ENCODE results near the gene PSMD13.
"Not testable (repeated sequence)": the region's sequence is repeated elsewhere in the genome, so short reads cannot be mapped to it uniquely, and the experiment has no call there.

Gene PSMD13

GRCh38 chr11:249062-249461, 12.3 kb downstream of the PSMD13 start:
- no peak for DNase-seq (ENCODE audit: low read depth, low spot score)

GRCh38 chr11:250274-250673, 13.5 kb downstream of the PSMD13 start:
- no peak for DNase-seq (ENCODE audit: low read depth, low spot score)

- DNase-seq (ENCODE audit: low read depth, low spot score), result no peak
These were observed 14.0 kb downstream of the PSMD13 start for GRCh38 chr11:250740-251299.

DNA sequence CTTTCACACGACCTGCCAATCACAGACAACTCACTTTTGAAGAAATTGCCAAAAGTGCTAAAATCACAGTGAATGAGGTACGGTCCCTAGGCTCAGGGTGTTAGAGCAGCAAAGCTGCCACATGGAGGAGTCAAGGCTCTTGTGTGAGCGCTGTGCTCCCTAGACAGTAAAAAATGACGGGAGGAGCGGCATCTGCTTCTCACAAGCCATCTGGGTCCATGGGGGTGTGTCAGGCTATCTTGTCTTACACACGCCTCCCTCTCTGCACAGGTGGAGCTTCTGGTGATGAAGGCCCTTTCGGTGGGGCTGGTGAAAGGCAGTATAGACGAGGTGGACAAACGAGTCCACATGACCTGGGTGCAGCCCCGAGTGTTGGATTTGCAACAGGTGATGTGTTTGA, 14.8 kb downstream of the PSMD13 start:
- DNase-seq (ENCODE audit: low read depth, low spot score), result no peak

GRCh38 chr11:252666-253065, 15.9 kb downstream of the PSMD13 start:
- no peak for DNase-seq (ENCODE audit: low read depth, low spot score)

GRCh38 chr11:253160-253885, 16.5 kb downstream of the PSMD13 start:
- no peak for DNase-seq (ENCODE audit: low read depth, low spot score)

GRCh38 chr11:253886-254270, 17.1 kb downstream of the PSMD13 start:
- no peak for DNase-seq (ENCODE audit: low read depth, low spot score)

DNA sequence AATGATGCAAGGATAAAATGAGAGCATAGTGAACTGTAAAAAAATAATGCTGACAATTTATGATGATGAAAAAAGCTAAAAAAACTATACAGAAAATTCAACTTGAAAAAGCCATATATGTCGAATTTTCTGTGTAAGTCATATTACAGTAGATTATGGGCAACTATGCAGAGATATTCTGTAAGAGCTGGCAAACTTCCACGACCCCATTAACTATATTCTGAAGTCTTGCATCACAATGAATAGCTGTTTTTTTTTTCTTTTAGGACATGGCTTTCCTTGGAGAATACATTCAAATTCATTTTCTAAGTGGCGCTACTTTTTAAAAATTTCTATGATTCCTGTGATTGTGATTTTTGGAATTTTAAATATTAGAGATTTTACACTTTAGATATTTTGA, 18.4 kb downstream of the PSMD13 start:
- DNase-seq (ENCODE audit: low read depth, low spot score), result no peak

DNA sequence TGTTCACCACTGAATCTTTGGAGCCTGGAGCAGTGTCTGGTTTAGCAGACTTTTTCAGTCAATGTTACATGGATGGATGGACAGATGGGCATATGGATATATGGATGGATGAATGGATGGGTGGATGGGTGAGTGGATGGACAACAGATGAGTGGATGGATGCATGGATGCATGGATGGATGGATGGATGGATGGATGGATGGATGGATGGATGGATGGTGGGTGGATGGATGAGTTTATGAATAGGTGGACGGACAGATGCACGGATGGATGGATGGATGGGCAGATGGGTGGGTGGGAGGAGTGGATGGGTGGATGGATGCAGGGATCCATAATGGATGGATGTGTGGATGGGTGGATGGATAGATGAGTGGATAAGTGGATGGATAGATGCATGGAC, 19.0 kb downstream of the PSMD13 start:
- DNase-seq (ENCODE audit: low read depth, low spot score), result no peak

DNA sequence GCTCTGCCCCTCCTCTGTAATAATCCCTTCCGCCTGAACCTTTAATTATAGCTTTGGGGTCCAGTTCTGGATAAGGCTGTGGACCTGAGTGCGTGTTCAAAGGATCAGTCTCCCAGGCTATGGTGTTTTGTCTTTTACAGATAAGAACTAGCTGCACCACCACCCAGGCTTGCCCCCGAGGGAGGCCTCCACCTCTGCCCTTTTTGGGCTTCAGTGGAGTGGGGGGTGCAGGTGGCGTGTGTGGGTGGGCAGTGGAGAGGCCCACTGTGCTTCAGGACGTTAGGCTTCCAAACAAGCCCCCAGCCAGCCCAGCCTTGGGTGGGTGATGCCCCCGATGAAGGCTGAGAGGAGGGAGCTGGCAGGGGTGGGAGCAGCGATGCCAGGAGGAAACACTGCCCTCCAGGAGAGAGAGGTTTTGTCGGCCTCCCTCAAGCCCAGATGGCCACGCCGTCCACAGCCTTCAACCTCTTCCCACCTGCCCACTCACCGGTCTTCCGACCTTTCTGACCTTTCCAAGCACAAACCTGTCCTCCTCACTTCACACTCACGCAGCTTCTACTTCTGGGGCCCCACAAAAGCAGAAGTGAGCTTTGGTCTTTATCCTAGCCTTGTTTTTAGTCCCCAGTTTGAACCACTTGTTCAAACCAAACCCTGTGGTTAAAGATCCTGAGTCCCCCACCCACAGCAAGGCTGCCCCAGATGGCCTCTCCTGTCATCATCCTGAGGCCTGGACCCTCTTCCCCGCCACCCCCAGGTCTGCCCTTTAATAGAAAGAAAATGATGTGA, 20.4 kb downstream of the PSMD13 start:
- DNase-seq (ENCODE audit: low read depth, low spot score), result no peak

DNA sequence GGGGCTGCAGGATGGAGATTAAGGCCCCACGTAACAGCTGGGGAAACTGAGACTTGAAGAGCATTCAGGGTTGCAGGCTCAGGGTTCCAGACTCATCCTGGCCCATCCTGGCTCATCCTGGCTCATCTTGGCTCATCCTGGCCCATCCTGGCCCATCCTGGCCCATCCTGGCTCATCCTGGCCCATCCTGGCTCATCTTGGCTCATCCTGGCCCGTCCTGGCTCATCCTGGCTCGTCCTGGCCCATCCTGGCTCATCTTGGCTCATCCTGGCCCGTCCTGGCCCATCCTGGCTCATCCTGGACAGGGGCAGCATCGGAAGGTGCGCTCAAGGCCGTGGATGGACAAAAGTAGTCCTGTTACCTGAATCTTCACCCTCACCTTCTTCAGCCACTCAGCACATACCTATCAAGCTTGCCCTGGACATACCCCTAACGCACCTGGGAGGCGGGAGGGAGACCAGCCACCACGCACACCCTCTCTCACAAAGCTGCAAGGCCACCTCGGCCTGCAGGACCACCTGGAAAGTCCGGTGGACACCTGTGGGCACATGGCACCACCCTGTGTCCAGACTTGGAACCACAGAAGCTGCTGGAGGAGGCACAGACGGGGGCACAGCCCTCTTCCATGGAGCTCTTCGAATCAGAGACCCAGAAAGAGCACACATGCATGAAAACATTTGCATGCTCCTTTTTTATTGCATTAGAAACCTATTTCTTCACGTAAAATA, 21.2 kb downstream of the PSMD13 start:
- DNase-seq (ENCODE audit: low read depth, low spot score), result no peak

DNA sequence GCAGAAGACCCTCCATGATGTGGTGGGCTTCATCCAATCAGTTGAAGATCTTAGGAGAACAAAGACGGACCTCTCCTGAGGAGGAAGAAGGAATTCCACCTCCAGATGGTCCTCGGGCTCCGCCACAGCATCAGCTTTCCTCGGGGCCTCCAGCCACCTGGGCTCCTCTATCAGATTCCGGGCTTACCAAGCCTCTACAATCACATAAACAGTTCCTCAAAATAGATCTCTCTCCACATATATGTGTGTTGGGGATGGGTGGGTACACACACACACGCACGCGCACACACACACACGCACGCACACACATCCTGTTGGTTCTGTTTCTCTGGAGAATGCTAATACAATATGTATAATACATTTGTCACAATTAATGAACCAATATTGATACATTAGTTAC, 22.6 kb downstream of the PSMD13 start:
- DNase-seq (ENCODE audit: low read depth, low spot score), result no peak

DNA sequence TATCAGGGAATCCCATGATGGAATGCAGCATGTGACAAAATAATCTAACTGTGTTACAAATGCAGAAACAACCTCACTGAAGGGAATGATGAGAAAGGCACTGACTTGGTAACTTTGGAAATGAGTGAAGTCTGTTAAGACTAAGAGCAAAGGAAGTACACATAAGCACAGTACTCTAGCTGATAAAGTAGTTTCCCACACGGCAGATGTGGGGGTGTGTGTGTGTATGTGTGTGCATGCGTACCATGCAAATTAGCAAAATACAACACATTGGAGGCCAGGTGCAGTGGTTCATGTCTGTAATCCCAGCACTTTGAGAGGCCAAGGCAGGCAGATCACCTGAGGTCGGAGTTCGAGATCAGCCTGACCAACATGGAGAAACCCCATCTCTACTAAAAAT, 24.8 kb downstream of the PSMD13 start:
- DNase-seq (ENCODE audit: low read depth, low spot score), result no peak

GRCh38 chr11:266676-267439, 30.1 kb downstream of the PSMD13 start:
- DNase-seq (ENCODE audit: low read depth, low spot score), result no peak

DNA sequence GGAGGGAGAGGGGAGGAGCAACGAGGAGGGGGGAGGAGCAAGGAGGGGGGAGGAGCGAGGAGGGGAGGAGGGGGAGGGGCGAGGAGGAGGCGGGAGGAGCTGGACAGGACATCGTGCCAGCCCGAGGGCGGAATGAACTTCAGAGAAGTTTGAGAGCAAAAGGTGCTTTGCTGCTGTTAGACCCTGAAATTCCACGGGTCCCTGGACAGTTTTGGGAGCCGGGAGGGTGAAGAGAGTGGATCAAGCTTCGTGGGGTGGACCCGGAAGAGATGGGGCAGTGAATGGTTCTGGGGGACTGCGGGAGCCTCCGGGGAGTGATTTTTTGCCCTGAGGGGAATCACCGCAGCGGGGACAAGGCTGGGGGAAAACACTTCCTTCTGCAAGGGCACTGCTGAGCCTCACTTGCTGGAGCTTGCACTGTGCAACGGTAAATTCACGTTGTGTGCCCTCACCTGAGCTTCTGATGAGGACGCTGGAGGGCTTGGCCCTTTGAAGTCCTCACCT, 30.8 kb downstream of the PSMD13 start:
- no peak for DNase-seq (ENCODE audit: low read depth, low spot score)

- not testable (repeated sequence) for DNase-seq (ENCODE audit: low read depth, low spot score)
These were observed 32.0 kb downstream of the PSMD13 start for GRCh38 chr11:268716-269145.

DNA sequence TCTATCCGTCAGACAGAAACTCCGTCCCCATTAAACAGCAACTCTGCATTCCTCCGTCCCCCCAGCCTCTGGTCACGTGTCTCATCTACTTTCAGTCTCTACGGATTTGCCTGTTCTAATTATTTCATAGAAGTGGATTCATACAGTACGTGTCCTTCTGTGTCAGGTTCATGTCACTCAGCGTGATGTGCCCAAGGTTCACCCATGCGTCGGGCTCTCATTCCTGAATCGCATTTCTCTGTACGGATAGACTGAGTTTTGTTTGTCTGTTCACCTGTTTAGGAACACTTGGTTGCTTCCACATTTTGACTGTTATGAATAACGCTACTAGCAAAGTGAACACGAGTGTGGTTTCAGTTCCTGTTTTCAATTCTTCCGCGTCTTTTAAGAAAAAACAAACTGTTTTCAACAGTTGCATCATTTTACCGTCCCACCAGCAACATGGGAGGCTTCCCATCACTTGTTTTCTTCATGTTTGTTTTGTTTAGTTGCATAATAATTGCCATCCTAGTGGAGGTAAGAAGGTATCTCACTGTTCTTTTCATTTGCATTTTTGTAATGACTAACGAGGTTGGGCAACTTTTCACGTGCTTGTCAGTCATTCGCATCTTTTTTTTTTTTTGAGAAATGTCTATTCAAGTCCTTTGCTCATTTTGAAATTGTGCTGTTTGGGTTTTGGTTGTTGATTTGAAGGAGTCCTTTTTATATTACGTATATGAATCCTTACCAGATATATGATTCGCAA, 32.5 kb downstream of the PSMD13 start:
- no peak for DNase-seq (ENCODE audit: low read depth, low spot score)

DNA sequence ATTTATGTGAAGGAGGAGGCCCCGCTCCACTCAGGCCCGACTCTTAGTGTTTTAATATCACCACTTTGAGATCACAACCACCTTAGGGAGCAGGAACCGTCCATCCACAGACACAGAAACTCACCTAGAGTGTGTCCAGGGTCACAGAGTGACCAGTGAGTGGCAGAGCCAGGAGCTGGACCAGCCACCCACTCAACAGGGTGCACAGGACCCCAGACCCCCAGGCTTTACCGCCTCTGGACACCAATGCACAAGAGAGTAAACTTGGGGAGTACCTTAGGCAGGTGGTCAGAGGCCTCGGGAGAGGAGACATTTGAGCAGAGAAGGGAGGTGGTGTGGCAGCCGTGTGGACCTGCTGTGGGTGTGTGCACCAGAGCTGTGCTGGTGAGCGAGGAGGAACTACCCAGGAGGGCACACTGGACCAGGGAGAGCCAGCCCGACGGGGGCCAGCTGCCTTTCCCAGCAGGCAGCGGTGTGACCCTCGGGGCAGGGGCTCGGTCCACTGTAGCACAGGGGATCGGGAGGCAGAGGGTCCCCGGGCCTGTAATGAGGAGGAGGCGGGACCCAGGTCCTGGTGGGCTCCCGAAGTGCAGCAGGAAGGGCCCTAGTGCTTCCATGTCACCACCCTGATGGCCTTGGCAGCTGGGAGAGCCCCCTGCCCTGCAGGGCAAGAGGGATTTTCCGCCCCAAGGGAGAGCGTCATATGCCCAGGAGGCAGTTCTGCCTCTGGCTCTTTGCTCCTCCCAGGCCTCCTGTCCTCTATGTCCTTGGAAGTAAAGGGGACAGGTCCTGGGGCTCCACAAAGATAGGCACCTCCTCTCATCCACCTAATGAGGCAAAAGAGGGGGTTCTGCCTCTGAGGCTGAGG, 33.9 kb downstream of the PSMD13 start:
- no peak for DNase-seq (ENCODE audit: low read depth, low spot score)

DNA sequence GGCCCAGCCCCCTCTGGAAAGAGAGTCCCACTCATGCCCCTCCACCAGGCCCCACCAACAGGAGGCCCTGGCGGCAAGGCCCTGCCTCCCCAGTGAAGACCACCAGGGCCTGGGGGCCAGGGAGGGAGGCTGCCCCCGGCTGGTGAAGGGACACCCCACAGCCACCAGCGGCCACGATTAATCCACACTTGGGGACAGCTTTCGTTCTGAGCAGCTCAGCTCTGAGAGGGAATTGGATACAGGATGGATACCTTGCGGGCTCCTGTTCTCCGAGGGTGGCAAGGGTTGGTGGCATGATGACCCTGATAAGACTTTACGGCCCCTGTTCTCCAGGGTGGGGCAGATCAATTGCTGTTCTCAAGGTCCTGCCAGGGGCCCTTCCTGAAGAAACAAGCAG, 34.5 kb downstream of the PSMD13 start:
- DNase-seq (ENCODE audit: low read depth, low spot score), result no peak
